D341Med (cell line): ENCODE data around the gene DGCR2.
"Not testable (repeated sequence)": the region's sequence is repeated elsewhere in the genome, so short reads cannot be mapped to it uniquely, and the experiment has no call there.

Experiments used
- DNase-seq: peaks from one replicate; pipeline ENCODE4 v3.0.0; 2012; ENCODE audit warnings: low spot score

The DGCR2 gene

DNA sequence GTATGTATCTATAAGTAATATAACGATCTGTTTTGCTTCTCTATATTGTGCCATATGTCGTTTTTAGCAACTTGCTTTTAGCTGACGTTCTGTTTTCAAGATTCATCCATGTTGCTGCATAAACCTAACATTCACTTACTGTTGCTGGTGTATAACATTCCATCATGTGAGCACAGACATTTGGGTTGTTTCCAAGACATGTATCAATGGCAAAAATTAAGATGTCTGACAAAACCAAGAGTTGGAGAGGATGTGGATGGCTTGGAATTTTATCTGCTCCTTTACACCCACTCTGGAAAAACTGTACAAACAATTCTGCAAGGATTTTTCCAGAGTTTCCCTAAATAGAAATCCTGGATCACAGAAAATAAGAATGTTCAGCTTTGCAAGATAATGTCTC lies 40.9 kb downstream of the DGCR2 start:
- DNase-seq = no peak

DNA sequence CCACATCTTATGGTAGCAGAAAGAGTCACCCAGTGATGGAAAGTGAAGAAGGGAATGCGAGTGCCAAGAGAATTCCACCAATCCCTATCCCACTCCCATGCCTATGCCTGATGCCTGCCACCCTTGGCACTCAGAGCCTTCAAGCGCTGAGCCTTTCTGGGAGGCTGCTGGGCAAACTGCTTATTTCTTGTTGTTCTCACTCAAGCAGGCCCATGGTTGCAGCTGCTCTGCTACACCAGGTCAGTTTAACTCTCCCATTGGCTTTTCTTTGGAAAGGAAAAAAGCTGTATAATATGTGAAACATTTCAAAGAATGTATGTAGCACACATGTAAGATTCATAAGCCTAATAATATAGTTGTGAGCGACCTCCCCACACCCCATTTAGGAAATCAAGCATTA lies 41.4 kb downstream of the DGCR2 start:
- no peak for DNase-seq

DNA sequence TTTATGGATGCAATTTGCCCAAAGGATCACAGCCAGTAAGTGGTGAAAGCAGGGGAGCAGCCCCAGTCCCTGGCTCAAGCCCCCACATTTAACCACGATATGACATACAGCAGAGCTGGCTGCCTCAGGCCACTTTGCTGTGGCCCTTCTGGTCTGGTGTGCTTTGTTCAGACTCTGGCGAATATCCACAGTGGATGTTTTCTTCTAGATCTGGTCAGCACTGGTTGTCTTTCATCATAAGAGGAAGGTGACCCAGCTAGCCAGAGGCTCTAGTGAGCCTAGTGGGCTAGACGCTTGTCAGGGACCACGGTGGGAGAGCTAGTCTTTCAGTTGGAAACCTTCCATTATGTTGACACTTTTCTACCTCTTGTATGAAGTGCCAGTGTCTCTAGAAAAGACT lies 42.5 kb downstream of the DGCR2 start:
- no peak for DNase-seq

DNA sequence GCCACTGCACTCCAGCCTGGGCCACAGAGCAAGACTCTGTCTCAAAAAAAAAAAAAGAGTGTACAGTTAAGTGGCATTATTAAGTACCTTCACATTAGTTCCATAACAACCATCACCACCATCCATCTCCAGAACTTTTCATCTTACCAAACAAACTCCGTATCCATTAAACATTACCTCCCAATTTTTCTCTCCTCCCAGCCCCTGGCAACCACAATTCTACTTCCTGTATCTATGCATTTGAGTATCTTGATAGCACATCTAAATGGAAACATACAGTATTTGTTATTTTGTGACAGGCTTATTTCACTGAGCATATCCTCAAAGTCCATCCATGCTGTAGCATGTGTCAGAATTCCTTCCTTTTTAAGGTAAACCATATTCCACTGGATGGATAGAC lies 46.8 kb downstream of the DGCR2 start:
- no peak for DNase-seq

DNA sequence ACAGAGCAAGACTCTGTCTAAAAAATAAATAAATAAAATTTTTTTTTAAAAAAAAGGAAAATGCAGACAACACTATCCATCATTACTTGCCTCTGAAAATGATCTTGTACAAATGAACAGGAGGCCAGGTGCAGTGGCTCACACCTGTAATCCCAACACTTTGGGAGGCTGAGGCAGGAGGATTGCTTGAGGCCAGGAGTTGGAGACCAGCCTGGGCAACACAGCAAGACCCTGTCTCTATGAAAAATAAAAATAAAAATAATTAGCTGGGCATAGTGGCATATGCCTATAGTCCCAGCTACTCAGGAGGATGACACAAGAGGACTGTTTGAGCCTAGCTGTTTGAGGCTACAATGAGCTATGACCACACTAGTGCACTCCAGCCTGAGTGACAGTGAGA lies 49.4 kb downstream of the DGCR2 start:
- DNase-seq = not testable (repeated sequence)

DNA sequence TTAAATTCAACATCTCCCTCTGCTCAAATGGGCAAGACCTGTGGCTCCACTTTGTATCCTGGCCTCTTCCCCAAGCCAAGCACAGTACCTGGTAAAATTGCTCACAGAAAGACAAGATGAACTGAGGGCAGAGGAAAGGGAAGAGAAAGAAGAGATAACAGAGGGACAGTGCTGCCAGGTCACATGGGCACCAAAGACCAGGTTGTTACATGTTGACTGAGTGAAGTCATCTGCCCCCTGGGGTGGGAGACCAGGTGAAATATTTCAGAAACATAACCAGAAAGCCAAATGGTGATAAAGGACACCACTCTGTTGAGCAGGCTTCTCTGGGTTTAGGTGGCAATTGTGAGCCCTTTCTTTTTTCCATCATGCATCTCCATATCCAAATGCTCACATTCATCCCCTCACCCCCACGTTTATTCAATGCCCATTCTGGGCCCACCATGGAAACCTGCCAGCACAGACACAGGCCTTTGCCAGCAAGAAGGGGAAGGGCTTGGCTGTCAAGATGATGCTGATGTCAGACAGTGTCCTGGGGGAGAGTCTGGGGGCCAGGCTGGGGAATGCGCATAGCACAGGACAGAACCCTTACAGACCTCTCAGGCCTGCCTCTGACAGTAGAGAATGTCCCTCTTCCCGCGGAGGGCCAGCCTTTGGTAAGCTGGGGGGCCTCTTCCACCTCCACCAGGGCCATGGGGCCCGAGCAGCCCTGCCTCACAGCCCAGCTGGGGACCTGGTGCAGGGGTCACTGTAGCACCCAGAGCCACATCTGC lies 51.6 kb downstream of the DGCR2 start:
- DNase-seq = no peak

DNA sequence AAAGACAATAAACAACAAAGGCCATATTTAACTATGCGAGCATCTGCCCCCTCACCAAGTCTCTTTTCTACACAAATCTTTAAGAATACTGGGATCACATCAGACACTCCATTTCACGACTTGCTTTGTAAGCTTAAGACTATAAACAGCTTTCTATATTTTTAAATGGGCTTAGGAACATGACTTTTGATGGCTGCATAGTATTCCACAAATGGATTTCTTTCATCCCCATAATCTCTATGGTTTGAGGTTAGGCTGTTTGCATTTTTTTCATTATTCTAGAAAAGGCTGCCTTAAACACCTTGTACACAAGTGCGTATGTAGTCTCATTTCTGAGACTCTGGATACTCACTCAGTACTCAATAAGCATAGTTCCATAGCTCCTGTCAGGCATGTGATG lies 52.8 kb downstream of the DGCR2 start:
- DNase-seq = no peak

DNA sequence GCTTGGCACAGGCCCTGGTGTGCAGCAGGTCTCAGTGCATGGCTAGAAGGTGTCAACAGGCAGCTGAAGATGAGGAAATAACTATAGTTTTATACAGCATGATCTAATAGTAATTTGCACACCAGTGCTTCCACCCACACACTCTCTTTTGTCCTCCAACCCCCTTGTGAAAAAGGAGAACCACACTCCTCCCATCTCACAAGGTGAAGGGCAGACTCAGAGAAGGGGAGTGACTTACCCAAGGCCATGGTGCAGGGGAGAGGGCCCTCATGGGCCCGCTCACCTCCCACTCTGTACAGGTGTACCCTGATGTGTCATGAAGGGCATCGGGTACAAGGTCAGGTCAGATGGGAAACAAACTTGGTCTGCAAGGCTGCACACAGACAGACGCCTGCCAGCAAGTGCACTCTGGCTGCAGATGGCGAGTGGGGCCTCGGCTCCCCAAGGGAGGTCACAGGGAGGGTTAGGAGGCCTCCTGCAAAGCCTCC lies 53.4 kb downstream of the DGCR2 start:
- DNase-seq = no peak

DNA sequence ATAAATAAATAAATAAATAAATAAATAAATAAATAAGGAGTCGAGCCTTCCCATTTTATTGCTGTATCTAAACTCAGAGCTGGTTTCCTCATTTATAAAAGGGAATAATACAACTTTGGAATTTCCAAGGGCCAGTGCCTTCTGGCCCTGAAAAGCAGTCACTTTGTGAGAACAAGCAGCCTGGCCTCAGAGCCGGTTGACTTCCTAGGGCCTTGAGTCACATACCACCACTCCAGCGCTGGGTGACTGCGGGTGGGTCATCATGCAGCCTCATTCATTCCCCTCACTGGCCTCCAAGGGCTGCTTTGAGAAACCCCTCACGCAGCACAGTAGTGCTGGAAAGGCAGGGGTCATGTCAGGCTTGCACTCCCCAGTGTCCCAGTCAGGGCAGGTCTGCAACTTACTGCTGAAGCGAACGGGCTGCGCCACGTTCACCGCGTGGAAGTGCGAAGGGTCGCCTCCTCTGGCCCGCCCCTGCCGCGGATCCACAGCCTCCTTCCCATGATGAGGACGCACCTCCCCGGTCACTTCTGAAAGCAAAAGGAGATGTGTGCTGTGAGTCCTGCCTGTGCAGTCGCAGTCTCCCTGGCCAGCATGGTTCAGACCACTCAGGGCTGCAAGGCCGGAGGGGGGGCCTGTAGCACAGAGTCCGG lies 54.4 kb downstream of the DGCR2 start:
- peak; percentile 29 for DNase-seq

DNA sequence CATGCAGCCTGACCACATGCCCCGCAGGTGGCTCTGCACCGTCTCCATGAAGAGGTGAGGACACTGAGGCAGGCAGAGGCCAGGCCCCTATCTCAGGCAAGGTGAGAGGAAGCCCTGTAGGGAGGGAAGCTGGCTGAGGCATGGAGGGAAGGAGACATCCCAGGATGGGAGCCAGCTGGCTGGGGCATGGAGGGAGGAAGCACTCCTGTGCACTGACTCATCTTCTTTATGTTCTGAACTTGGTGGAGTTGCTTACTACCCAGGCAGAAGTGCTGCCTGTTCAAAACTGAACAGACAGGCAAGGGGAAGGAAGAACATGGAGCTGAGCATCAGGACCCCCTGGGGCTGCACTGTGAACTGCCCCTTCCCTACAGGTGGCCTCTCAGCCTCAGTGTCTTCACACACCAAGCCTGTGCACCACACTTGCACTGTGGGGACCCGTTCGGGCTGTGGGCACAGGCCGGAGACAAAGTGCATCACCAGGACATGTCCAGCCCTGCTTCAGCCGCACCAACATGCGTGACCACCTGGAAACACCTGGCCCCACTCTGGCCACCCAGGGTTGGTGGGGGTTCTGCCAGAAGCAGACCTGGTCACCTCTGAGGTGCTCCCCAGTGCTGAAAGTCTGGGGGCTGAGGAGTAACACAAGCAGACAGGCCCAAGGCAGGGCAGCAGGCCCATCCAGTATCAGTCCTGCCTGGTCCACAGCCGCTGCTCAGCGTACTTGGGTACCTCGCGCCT lies 55.5 kb downstream of the DGCR2 start:
- DNase-seq = peak; percentile 21

DNA sequence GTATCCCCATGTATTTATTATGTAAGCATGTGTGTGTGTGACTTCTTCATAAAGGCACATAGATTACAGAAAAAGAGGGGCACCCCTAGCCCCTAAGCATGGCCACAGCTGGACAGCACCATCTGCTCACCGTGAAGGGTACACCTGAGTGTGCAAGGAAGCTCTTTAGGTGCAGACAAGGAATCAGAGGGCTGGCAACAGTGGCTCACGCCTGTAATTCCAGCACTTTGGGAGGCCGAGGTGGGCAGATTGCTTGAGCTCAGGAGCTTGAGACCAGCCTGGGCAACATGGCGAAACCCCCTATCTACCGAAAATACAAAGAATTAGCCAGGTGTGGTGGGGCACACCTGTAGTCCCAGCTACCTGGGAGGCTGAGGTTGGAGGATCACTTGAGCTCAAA lies 56.3 kb downstream of the DGCR2 start:
- no peak for DNase-seq

DNA sequence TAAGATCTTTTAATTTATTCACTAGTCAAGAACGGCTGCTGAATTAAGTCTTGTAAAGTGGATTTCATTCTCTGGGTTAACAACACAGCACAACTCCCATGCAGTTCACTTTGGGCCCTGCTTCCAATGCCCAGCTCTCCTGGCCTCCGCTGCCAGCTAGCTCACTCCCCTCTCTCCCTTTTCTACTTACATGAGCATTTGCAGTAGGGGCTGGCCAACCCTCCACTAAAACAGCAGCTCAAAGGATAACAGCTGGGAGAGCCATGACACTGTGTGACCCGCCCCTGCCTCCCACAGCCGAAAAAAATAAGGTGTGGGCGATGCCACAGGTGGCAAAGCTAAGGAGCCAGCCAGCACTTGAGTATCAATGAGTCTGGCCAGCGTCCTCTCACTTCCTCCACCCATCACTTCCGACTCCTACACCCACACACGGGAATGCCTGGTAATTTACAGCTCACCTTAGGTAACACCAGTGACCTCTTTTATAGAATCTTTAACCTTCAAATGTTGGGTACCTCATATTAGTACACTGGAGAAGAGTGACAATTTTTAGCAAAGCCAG lies 56.8 kb downstream of the DGCR2 start:
- peak; percentile 11 for DNase-seq

DNA sequence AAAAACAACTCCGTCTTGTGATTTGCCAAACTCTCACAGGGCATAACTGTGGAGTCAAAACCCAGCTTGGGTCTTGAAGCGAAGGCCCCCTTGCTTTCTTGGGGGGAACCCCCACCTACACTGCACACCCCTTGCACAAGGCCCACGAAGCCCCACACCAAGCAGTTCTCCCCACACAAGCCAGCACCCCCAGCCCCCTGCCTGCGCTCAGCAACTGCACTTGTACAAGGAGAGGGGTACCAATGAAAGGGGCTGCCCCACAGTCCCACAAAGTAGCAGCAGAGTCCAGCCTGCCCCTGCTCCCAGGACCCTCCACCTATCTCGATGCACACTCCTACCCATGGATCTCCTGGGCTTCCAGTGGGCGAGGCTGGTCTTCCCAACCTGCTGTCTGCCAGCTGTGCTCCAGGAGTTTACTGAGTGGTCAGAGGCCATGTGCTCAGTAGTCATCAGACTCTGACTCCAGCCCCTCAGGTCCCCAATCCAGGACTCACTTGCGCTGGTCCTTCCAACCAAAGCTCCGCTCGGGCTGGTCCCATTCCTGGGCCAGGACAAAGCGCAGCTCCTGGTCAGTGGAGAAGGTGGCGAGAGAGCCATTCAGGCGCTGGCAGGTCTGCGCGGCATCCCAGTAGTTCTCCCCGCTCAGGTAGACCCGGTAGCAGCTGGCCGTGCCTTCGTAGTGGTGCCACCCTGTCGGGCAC lies 57.7 kb downstream of the DGCR2 start:
- peak; percentile 14 for DNase-seq

DNA sequence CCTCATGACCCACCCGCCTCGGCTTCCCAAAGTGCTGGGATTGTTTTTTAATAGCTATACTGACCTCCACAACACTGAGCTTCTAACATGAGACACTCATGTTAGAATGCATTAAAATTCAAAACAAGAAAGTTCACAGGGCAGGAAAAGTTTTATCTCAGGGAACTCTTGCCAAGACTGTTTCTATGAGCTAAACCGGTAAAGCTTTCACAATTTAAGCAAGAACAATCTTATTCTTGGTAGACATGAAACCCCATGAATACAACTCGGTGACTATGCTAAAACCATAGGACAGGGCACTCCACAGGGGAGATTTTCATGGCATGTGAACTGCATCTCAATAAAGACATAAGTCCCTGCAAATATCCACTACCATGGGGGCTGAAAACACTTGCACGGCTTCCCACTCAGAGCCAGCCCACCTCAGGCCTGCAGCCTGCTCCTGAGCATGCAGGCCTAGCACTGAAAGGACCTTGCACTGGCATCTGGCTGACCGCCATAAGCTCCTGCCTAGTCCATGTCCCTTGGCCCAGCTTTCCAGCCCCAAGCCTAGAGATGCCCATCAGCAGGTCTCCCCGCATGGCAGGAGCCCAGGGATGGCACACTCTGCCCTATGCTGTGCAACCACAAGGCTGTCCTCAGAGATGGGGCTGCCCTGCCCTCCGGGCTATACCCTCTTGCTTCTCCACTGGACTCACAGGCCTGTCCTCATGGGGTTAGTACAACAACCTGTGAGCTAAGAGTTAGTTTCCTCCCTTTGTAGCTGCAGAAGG lies 58.4 kb downstream of the DGCR2 start:
- peak; percentile 15 for DNase-seq

DNA sequence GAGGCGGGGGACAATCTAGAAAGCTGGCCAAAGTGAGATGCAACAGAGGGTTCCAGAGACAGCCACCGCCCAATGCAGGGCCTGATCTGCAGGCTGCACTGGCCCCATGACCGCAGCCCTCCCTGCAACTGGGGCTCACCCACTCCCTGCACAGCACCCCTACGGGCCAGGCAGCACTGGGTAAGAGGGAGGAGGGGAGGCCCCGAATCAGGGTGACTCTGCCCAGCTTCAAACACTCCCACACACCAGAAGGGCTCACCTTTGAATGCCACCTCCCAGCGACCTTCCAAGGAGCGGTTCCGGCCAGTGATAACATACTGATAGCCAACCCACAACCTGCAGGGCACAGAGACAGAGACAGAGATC lies 59.3 kb downstream of the DGCR2 start:
- peak; percentile 20 for DNase-seq

DNA sequence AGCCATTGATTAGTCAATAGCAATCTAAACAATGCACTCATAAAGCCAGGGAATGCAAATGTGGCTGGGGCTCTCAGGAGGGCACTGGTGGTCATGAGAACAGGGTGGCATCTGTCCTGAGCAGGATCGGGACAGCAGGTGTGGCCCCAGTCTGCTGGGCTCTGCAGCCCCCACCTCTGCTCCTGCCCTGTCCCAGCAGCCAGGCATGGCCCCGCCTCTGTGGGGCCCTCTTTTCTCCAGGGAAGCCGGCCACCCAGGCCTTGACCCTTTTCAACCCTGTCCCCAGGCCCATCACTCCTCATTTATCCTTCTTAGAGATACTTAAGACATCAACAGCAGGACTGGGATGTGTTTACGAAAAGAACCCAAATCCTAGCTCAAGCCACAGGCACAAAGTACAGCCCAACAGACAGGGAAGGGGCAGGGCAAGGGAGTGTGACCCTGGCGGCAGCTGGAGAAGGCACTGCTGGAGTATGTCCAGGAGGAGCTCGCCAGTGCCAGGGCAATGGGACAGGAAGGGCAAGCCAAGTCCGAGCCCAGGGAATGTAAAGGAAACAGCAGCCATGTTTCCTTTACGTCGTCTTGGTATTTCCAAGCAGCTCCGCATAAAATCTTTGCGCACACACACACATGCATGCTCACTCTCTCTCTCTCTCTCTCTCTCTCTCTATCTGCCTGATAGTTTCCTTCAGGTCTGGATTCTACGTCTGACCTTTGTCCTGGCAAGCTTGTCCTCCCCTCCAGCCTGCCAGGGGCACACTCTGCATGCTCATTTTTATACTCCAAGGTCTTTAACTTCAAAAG lies 59.9 kb downstream of the DGCR2 start:
- peak; percentile 14 for DNase-seq

DNA sequence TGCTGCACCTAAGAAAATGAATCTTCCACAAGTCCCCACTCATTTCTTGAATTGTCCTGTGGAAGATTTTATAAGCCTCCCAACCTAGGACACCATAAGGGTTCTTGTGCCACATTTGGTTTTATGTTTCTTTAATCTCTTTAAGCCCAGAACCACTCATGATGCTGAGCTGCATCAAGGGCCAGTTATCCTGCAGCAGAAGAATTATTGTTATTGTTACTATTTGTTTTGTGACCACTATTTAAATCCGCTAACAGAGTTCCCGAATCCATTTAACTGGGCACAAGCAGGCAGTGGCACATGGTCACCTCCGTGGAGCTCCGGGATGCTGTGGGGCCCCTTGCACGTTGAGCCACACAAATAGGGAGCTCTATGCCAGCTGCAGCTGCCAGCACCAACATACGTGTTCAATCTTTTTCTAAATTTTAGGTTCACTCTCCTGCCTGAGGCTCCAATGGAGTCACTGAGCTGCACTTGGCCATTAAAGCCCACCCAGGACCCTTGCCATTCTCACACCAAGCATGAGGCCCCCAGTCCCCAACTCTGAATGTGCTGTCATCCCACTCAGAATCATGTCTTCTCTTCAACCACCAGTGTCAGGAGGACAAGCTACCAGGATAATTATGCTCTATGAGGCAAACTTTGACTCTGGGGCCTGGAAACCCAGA lies 60.6 kb downstream of the DGCR2 start:
- DNase-seq = peak; percentile 3

DNA sequence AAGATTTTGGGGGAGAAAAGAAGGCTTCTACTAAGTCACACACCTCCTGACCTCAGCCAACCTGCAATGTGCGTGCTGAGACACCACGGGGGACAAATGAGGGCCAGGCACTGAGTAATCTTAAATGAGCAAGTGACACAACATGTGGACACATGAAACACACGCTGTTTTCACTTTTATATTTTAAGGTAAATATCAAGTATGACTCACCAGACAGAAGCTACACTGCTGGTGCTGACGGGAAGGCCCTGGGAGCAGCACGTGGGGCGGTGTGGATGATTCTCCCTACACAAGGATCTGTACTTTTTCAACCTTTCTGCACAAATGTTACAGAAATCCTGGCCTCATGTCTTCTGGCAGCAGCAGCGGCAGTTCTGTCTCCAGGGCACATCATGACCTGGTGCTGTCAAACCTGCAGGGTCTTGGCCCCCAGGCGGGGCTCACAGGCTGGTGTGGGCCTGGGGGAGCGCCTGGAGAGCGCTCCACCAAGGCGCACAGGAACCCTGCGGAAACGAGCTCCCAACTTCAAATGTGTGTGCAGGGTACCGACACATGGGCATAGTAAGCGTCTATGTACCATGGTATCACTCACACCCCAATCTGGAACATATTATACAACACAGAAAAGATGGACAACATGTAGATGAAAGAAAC lies 61.7 kb downstream of the DGCR2 start:
- DNase-seq = peak; percentile 21
